Measurements from ENCODE around the gene SOSTDC1.

- TF ChIP-seq CTCF (IDR thresholded peaks at IDR 0.05) (no peak), POLR2A (IDR thresholded peaks at IDR 0.05) (no peak)
Measured at GRCh38 chr7:16428672-16429071, 36.9 kb downstream of the SOSTDC1 start.

Data from heart left ventricle (tissue), 13 donors.